Sigmoid colon (tissue), 7 donors: ENCODE data around the gene WNT7A. TPM values are rescaled to one million over a fixed set of nuclear protein-coding genes. Genes with fewer than 3 reads are reported as not detected.
"Not testable (repeated sequence)": the region's sequence is repeated elsewhere in the genome, so short reads cannot be mapped to it uniquely, and the experiment has no call there.

Source experiments
- DNase-seq: peaks from one replicate; pipeline ENCODE4 v3.0.0-alpha.2; 2019
- H3K27ac ChIP-seq, 4 donors: fragments of 200-600 bp; sonication (generic); one replicate each; pipeline ENCODE4 v1.5.1; 2016 to 2019; ENCODE audit warnings: mild to moderate bottlenecking in 1 of 4
- H3K27me3 ChIP-seq, 3 donors: fragments of 200-600 bp; sonication (generic); one replicate each; pipeline ENCODE4 v1.5.1; 2019; ENCODE audit warnings: mild to moderate bottlenecking in 1 of 3
- H3K36me3 ChIP-seq, 4 donors: fragments of 200-600 bp; sonication (generic); one replicate each; pipeline ENCODE4 v1.5.1; 2016 to 2019
- H3K4me1 ChIP-seq, 4 donors: fragments of 200-600 bp; sonication (generic); one replicate each; pipeline ENCODE4 v1.5.1; 2017 to 2019
- H3K4me3 ChIP-seq, 4 donors: fragments of 200-600 bp; sonication (generic); one replicate each; pipeline ENCODE4 v1.5.1; 2017 to 2019; ENCODE audit warnings: mild to moderate bottlenecking in 2 of 4, moderate library complexity in 1 of 4
- H3K9me3 ChIP-seq, 4 donors: fragments of 200-600 bp in 3 of 4; sonication (generic) in 3 of 4; one replicate each; pipeline versions ENCODE4 v1.5.1 to v1.6.1; 2013 to 2019
- EP300 ChIP-seq, 4 donors: sonication (generic); formaldehyde crosslinking; IDR thresholded peaks; one replicate each; pipeline ENCODE4 v1.6.1; 2017; ENCODE audit warnings: antibody characterized with exemption in 4 of 4
- POLR2A ChIP-seq, 2 donors: fragments of 450-650 bp; IDR thresholded peaks; one replicate each; pipeline ENCODE4 v1.6.1; 2016; ENCODE audit warnings: antibody characterized with exemption in 2 of 2, mild to moderate bottlenecking in 2 of 2, moderate library complexity in 2 of 2
- POLR2AphosphoS5 ChIP-seq, 4 donors: sonication (generic); formaldehyde crosslinking; IDR thresholded peaks; one replicate each; pipeline ENCODE4 v1.6.1; 2017; ENCODE audit warnings: antibody characterized with exemption in 4 of 4
- WGBS, 2 donors: extraction: QIAGEN DNeasy Blood & Tissue Kit; methylation state at CpG; one replicate each; pipeline ENCODE4 v1.1.7; 2013; 5-methylcytosine and 5-hydroxymethylcytosine counted together
- intact Hi-C: fragments of 100-400 bp; cut with DNase I; formaldehyde crosslinking; loops from one replicate; pipeline ENCODE4 v1.15.1; 2023
- polyA plus RNA-seq, 3 donors: library from polyadenylated mRNA; stranded (reverse); fragments of 200-250 nt; gene quantifications; one replicate each; pipeline ENCODE4 v1.2.3, GENCODE V29; 2013
- total RNA-seq, 4 donors: library from RNA; depleted of rRNA; stranded (reverse); fragments of >200 nt; gene quantifications; one replicate each; pipeline ENCODE4 v1.1.0, GENCODE V29; 2016
- TF ChIP-seq, protein P1 (sequence below), 4 experiments: fragments of 450-650 bp in 3 of 4; fragments of 200-600 bp in 1 of 4; IDR thresholded peaks; one replicate each; pipeline ENCODE4 v1.5.1; 2016 to 2019; ENCODE audit warnings: antibody characterized with exemption in 4 of 4, mild to moderate bottlenecking in 3 of 4, moderate library complexity in 2 of 4
- donor health status: healthy with polysubstance abuse.
- donor health status: Bipolar disorder and iron deficiency.
- donor health status: healthy.

The WNT7A gene
- total and polyA plus RNA-seq, 7 donors = 0.03 TPM; not detected in 6

DNA sequence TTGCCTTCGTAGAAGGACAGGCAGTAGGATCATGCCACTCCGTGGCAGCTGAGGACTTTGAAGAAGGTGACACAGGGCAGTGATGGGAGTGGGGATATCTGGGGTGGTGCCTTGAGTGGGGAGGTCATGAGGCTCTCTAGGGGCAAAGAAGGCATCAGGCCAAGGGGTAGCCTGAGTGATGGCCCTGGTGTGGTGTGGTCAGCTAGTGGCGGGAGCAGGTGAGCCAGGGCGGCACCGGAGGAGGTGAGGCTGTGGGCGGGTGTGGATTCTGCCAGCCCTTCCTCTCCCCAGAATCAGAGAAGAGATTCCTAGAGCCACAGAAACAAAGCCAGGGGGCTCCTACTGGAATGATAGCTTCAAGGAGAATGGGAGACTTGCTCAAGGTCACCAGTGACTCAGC, 18.4 kb downstream of the WNT7A start:
- Histone ChIP-seq H3K9me3 (no peaks in the 10 kb centered on the region), H3K36me3 (no peaks in the 10 kb centered on the region), H3K27ac (no peak overlapping the region), H3K4me3 (no peak overlapping the region), H3K4me1 (no peaks in the 10 kb centered on the region), H3K27me3 (peaks cover 0 to 60% (median 13%) of the 10 kb centered on the region in 3 donors)
- TF ChIP-seq EP300 (IDR thresholded peaks at IDR 0.05) (no peak), POLR2A (IDR thresholded peaks at IDR 0.05) (no peak), POLR2AphosphoS5 (IDR thresholded peaks at IDR 0.05) (no peak)
- TF ChIP-seq, protein P1, sequence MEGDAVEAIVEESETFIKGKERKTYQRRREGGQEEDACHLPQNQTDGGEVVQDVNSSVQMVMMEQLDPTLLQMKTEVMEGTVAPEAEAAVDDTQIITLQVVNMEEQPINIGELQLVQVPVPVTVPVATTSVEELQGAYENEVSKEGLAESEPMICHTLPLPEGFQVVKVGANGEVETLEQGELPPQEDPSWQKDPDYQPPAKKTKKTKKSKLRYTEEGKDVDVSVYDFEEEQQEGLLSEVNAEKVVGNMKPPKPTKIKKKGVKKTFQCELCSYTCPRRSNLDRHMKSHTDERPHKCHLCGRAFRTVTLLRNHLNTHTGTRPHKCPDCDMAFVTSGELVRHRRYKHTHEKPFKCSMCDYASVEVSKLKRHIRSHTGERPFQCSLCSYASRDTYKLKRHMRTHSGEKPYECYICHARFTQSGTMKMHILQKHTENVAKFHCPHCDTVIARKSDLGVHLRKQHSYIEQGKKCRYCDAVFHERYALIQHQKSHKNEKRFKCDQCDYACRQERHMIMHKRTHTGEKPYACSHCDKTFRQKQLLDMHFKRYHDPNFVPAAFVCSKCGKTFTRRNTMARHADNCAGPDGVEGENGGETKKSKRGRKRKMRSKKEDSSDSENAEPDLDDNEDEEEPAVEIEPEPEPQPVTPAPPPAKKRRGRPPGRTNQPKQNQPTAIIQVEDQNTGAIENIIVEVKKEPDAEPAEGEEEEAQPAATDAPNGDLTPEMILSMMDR (IDR thresholded peaks at IDR 0.05) = no peak
- no peak for DNase-seq
- intact Hi-C loops = no loop called here
- WGBS, 2 donors = 57 to 76% methylated on average over 6 of the region's 6 CpGs

DNA sequence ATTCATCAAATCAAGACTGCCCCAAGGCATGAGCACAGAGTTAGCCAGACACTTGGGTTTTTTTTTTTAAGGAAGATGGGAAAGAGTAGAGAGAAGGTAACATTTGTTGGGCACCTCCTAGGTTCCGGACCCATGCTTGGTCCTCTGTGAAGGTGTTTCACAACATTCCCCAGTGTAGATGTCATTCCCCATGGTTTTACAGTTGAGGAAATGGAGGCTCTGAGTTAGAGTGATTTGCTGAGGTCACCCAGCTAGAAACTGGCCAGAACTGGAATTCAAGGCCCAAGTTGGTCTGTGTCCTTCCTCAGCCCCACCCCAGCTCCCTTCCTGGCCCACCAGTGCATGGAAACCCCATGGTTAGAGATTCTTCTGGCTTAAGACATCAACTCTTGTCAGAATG, 19.9 kb downstream of the WNT7A start:
- intact Hi-C loops = no loop called here
- TF ChIP-seq POLR2AphosphoS5 (IDR thresholded peaks at IDR 0.05) (no peak), EP300 (IDR thresholded peaks at IDR 0.05) (no peak), POLR2A (IDR thresholded peaks at IDR 0.05) (no peak)
- TF ChIP-seq, protein P1 (IDR thresholded peaks at IDR 0.05) = no peak
- H3K9me3 ChIP-seq = no peaks in the 10 kb centered on the region
- H3K4me3 ChIP-seq = no peak overlapping the region
- WGBS, 2 donors = 68 to 93% methylated on average over 1 of the region's 1 CpG
- no peaks in the 10 kb centered on the region for H3K4me1 ChIP-seq
- DNase-seq = no peak
- peaks cover 0 to 65% (median 13%) of the 10 kb centered on the region in 3 donors for H3K27me3 ChIP-seq
- H3K27ac ChIP-seq = no peak overlapping the region
- H3K36me3 ChIP-seq = no peaks in the 10 kb centered on the region

- Histone ChIP-seq H3K36me3 (no peaks in the 10 kb centered on the region), H3K27ac (no peak overlapping the region), H3K4me3 (no peak overlapping the region), H3K9me3 (no peaks in the 10 kb centered on the region), H3K4me1 (no peaks in the 10 kb centered on the region), H3K27me3 (peaks cover 0 to 61% (median 13%) of the 10 kb centered on the region in 3 donors)
- 58 to 78% methylated on average over 9 of the region's 9 CpGs for WGBS, 2 donors
- TF ChIP-seq EP300 (IDR thresholded peaks at IDR 0.05) (no peak), POLR2A (IDR thresholded peaks at IDR 0.05) (no peak), POLR2AphosphoS5 (IDR thresholded peaks at IDR 0.05) (no peak)
- TF ChIP-seq, protein P1 (IDR thresholded peaks at IDR 0.05) = no peak
- intact Hi-C loops = no loop called here
- no peak for DNase-seq
These were observed 20.9 kb downstream of the WNT7A start for GRCh38 chr3:13858768-13859520.

- intact Hi-C loops = no loop called here
- Histone ChIP-seq H3K36me3 (no peaks in the 10 kb centered on the region), H3K9me3 (no peaks in the 10 kb centered on the region), H3K27ac (no peak overlapping the region), H3K4me3 (no peak overlapping the region), H3K4me1 (no peaks in the 10 kb centered on the region), H3K27me3 (peaks cover 0 to 61% (median 13%) of the 10 kb centered on the region in 3 donors)
- TF ChIP-seq, protein P1 (IDR thresholded peaks at IDR 0.05) = no peak
- TF ChIP-seq EP300 (IDR thresholded peaks at IDR 0.05) = no peak
- no peak for TF ChIP-seq POLR2AphosphoS5 (IDR thresholded peaks at IDR 0.05)
- TF ChIP-seq POLR2A (IDR thresholded peaks at IDR 0.05) = no peak
- DNase-seq = no peak
- 44 to 66% methylated on average over 6 of the region's 6 CpGs for WGBS, 2 donors
These were observed 22.0 kb downstream of the WNT7A start for GRCh38 chr3:13857702-13858380.

DNA sequence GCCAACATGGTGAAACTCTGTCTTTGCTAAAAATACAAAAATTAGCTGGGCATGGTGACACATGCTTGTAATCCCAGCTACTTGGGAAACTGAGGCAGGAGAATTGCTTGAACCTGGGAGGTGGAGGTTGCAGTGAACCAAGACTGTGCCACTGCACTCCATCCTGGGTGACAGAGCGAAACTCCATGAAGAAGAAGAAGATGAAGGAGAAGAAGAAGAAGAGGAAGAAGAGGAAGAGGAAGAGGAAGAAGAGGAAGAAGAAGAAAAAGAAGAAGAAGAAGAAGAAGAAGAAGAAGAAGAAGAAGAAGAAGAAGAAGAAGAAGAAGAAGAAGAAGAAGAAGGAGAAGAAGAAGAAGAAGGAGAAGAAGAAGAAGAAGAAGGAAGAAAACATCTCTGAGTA, 23.2 kb downstream of the WNT7A start:
- H3K36me3 ChIP-seq, H3K27ac ChIP-seq, intact Hi-C loops, H3K4me1 ChIP-seq, DNase-seq, H3K4me3 ChIP-seq, H3K9me3 ChIP-seq: not testable (repeated sequence)
- peaks cover 0 to 51% (median 13%) of the 10 kb centered on the region in 3 donors for H3K27me3 ChIP-seq
- 87 to 92% methylated on average over 1 of the region's 1 CpG for WGBS, 2 donors
